Activated naive CD4-positive, alpha-beta T cell treated with Interleukin-2 at 50 U/mL for 16 hours (primary cell): ENCODE results near the gene IGSF23.
A peak's percentile ranks its signal among the peaks of the same experiment; 100 is the strongest.

Source experiments
- DNase-seq: peaks from one replicate; pipeline ENCODE4 v3.0.0-alpha.2; 2020

IGSF23 gene

GRCh38 chr19:44643605-44644401, 30.4 kb downstream of the IGSF23 start, which contains the start of gene PVR:
Gene PVR, plus strand, starts transcription at chr19:44643910. Its CDS starts 187 bp downstream, at chr19:44644097.
- peak; percentile 12 for DNase-seq

GRCh38 chr19:44644402-44645016, 31.1 kb downstream of the IGSF23 start:
- DNase-seq: no peak

GRCh38 chr19:44645407-44646048, 32.2 kb downstream of the IGSF23 start:
- DNase-seq: no peak

- no peak for DNase-seq
These were observed 32.7 kb downstream of the IGSF23 start for GRCh38 chr19:44646049-44646416.

- no peak for DNase-seq
These were observed 33.8 kb downstream of the IGSF23 start for GRCh38 chr19:44647144-44647543.

- no peak for DNase-seq
These were observed 35.4 kb downstream of the IGSF23 start for GRCh38 chr19:44648631-44649251.

- no peak for DNase-seq
These were observed 36.3 kb downstream of the IGSF23 start for GRCh38 chr19:44649578-44650145.

GRCh38 chr19:44653343-44653742, 40.0 kb downstream of the IGSF23 start:
- DNase-seq: no peak

- peak; percentile 67 for DNase-seq
These were observed 40.8 kb downstream of the IGSF23 start for GRCh38 chr19:44653977-44654774.

- peak; percentile 68 for DNase-seq
These were observed 44.0 kb downstream of the IGSF23 start for GRCh38 chr19:44657211-44657921.

- no peak for DNase-seq
These were observed 44.8 kb downstream of the IGSF23 start for GRCh38 chr19:44658069-44658733.

GRCh38 chr19:44660081-44660480, 46.7 kb downstream of the IGSF23 start:
- no peak for DNase-seq

- DNase-seq: no peak
These were observed 47.8 kb downstream of the IGSF23 start for GRCh38 chr19:44661205-44661604.

- no peak for DNase-seq
These were observed 48.5 kb downstream of the IGSF23 start for GRCh38 chr19:44661904-44662303.

GRCh38 chr19:44662691-44663385, 49.5 kb downstream of the IGSF23 start:
- DNase-seq: no peak

GRCh38 chr19:44663996-44664395, 50.6 kb downstream of the IGSF23 start:
- no peak for DNase-seq

- no peak for DNase-seq
These were observed 51.6 kb downstream of the IGSF23 start for GRCh38 chr19:44664976-44665375.

- DNase-seq: no peak
These were observed 53.6 kb downstream of the IGSF23 start for GRCh38 chr19:44666852-44667556.

- no peak for DNase-seq
These were observed 55.8 kb downstream of the IGSF23 start for GRCh38 chr19:44668985-44669764.
